ENCODE data around the gene TLR9. TPM values are rescaled to one million over a fixed set of nuclear protein-coding genes. Genes with fewer than 3 reads are reported as not detected.

Gene TLR9
- total RNA-seq, 4 donors from 2014 or later: 0.13 to 0.69 (median 0.17) TPM; not detected in 1

DNA sequence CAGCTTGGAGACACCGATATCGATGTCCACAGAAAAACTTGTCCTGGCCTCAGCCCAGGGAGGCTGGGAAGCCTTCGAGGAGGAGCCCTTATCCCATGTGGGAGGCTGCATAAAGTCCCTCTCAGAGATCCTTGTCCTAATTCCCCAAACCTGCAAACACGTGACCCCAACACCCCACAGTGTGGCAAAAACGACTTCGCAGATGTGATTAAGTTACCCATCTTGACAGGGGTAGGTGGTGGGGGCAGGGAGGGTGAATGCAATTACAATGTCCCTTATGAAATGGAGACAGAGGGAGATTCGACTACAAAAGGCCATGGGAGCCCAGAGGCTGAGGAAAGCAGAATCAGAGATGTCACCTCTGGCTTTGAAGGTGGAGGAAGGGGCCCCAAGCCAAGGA, 2.3 kb upstream of the TLR9 start:
- TF ChIP-seq, protein P1, sequence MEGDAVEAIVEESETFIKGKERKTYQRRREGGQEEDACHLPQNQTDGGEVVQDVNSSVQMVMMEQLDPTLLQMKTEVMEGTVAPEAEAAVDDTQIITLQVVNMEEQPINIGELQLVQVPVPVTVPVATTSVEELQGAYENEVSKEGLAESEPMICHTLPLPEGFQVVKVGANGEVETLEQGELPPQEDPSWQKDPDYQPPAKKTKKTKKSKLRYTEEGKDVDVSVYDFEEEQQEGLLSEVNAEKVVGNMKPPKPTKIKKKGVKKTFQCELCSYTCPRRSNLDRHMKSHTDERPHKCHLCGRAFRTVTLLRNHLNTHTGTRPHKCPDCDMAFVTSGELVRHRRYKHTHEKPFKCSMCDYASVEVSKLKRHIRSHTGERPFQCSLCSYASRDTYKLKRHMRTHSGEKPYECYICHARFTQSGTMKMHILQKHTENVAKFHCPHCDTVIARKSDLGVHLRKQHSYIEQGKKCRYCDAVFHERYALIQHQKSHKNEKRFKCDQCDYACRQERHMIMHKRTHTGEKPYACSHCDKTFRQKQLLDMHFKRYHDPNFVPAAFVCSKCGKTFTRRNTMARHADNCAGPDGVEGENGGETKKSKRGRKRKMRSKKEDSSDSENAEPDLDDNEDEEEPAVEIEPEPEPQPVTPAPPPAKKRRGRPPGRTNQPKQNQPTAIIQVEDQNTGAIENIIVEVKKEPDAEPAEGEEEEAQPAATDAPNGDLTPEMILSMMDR (IDR thresholded peaks at IDR 0.05): no peak
- no peak for TF ChIP-seq EP300 (IDR thresholded peaks at IDR 0.05)
- TF ChIP-seq POLR2AphosphoS5 (IDR thresholded peaks at IDR 0.05): no peak
- TF ChIP-seq POLR2A (IDR thresholded peaks at IDR 0.05; ENCODE audit: low read depth): no peak
- Histone ChIP-seq H3K4me1 (peaks cover 8 to 17% (median 15%) of the 10 kb centered on the region in 4 donors), H3K4me3 (no peak overlapping the region), H3K9me3 (no peaks in the 10 kb centered on the region), H3K27me3 (no peaks in the 10 kb centered on the region), H3K36me3 (peaks cover 28 to 58% (median 50%) of the 10 kb centered on the region in 4 donors), H3K27ac (replicated peaks in 1 of 4) (no peak overlapping the region)
- WGBS: 79% methylated on average over 7 of the region's 7 CpGs
- intact Hi-C loops (cut with DNase I): no loop called here
- no peak for DNase-seq (ENCODE audit: extremely low spot score)

DNA sequence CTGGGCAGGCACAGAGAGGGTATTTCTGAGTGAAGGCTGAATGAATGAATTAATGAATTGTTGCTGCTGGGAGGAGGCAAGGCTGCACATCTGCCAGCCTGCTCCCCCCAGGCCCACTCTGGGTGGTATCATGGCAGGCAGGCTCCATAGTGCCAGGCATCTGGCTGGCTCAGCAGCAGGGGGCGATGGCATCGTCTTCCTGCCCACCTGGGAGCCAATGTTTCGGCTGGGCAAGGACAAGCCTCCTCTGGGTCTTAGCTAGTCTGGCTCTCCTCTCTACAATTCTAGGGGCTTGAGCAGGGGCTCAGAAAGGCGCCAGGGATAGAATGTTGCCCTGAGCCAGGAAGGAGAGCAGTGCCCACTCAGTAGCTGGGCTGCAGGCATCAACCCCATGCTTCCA, 1.7 kb upstream of the TLR9 start:
- TF ChIP-seq POLR2A (IDR thresholded peaks at IDR 0.05; ENCODE audit: low read depth) (no peak), EP300 (IDR thresholded peaks at IDR 0.05) (no peak), POLR2AphosphoS5 (IDR thresholded peaks at IDR 0.05) (no peak)
- TF ChIP-seq, protein P1 (IDR thresholded peaks at IDR 0.05): no peak
- H3K27ac ChIP-seq (replicated peaks in 1 of 4): no peak overlapping the region
- H3K27me3 ChIP-seq: no peaks in the 10 kb centered on the region
- intact Hi-C loops (cut with DNase I): no loop called here
- no peak for DNase-seq (ENCODE audit: extremely low spot score)
- H3K4me1 ChIP-seq: peaks cover 8 to 16% (median 11%) of the 10 kb centered on the region in 4 donors
- H3K9me3 ChIP-seq: no peaks in the 10 kb centered on the region
- 83% methylated on average over 2 of the region's 4 CpGs for WGBS
- no peak overlapping the region for H3K4me3 ChIP-seq
- peaks cover 28 to 51% (median 47%) of the 10 kb centered on the region in 4 donors for H3K36me3 ChIP-seq

DNA sequence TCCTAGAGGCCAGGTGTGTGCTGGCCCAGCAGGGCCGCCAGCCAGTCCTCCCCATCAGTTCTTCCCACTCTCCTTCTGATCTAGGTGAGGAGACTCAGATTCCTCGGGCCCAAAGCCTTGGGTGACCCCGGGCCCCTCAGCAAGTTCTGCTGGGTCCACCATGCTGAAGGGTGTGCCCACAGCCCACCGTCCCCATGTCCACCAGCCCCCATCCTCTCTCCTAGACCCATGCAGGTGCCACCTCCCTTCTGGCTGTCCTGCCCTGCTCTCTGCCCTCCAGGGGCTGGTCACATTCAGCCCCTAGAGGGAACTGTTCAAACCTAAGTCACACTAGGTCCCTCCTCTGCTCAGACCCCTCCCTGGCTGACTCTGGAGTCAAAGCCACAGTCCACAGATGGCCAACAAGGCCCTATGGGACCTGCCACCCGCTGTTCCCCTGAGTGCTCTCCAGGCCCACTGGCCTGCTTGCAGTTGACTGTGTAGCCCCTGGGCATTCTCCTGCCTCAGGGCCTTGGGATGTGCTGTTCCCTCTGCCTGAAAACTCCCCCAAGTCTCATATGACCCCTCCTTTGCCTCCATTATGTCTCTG, 878 bp upstream of the TLR9 start:
- TF ChIP-seq, protein P1 (IDR thresholded peaks at IDR 0.05): no peak
- no peak for TF ChIP-seq POLR2A (IDR thresholded peaks at IDR 0.05; ENCODE audit: low read depth)
- H3K4me3 ChIP-seq: no peak overlapping the region
- no peak overlapping the region for H3K27ac ChIP-seq (replicated peaks in 1 of 4)
- peaks cover 28 to 44% (median 39%) of the 10 kb centered on the region in 4 donors for H3K36me3 ChIP-seq
- H3K9me3 ChIP-seq: no peaks in the 10 kb centered on the region
- no peaks in the 10 kb centered on the region for H3K27me3 ChIP-seq
- peaks cover 4 to 14% (median 11%) of the 10 kb centered on the region in 4 donors for H3K4me1 ChIP-seq
- 100% methylated on average over 5 of the region's 5 CpGs for WGBS
- no peak for DNase-seq (ENCODE audit: extremely low spot score)
- intact Hi-C loops (cut with DNase I): no loop called here

DNA sequence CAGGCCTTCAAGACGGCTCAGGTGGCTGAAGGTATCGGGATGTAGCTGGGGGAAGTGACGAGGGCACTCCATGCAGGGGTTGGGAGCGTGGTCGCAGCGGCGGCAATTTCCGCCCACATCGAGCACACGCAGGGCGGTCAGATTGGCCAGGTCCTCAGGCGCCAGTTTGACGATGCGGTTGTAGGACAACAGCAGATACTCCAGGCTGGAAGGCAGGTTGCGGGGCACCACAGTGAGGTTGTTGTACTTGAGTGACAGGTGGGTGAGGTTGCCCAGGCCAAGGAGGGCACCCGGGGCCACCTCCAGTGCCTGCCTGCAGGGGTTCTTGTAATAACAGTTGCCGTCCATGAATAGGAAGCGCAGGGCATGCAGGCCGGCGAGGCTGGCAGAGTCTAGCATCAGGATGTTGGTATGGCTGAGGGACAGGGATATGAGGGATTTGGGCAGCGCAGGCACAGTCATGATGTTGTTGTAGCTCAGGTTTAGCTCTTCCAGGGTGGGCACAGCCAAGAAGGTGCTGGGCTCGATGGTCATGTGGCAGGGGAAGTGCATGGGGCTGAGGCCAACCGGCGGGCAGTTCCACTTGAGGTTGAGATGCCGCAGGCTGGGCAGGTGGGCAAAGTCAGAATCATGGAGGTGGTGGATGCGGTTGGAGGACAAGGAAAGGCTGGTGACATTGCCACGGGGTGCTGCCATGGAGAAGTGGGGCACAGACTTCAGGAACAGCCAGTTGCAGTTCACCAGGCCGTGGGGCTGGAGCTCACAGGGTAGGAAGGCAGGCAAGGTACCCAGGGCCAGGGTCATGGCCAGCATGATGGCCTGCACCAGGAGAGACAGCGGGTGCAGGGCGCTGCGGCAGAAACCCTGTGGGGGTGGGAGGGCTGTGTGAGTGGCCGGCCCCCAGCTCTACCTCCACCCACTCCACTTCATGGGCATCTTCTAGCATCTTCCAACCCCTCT, 1.7 kb downstream of the TLR9 start:
- intact Hi-C loops (cut with DNase I): no loop called here
- WGBS: 96% methylated on average over 26 of the region's 32 CpGs
- no peaks in the 10 kb centered on the region for H3K27me3 ChIP-seq
- DNase-seq (ENCODE audit: extremely low spot score): no peak
- no peak for TF ChIP-seq POLR2A (IDR thresholded peaks at IDR 0.05; ENCODE audit: low read depth)
- TF ChIP-seq, protein P1 (IDR thresholded peaks at IDR 0.05): no peak
- TF ChIP-seq POLR2AphosphoS5 (IDR thresholded peaks at IDR 0.05): no peak
- no peak for TF ChIP-seq EP300 (IDR thresholded peaks at IDR 0.05)
- peaks cover 2 to 18% (median 13%) of the 10 kb centered on the region in 4 donors for H3K36me3 ChIP-seq
- H3K9me3 ChIP-seq: no peaks in the 10 kb centered on the region
- H3K4me3 ChIP-seq: no peak overlapping the region
- H3K4me1 ChIP-seq: peaks cover 20 to 38% (median 34%) of the 10 kb centered on the region in 4 donors
- no peak overlapping the region for H3K27ac ChIP-seq (replicated peaks in 1 of 4)
